ENCODE data around the gene ERVH48-1. TPM values are rescaled to one million over a fixed set of nuclear protein-coding genes. Genes with fewer than 3 reads are reported as not detected.
"Not testable (repeated sequence)": the region's sequence is repeated elsewhere in the genome, so short reads cannot be mapped to it uniquely, and the experiment has no call there.

ERVH48-1 gene
- total and polyA plus RNA-seq, 5 donors = 0.07 TPM; not detected in 4

DNA sequence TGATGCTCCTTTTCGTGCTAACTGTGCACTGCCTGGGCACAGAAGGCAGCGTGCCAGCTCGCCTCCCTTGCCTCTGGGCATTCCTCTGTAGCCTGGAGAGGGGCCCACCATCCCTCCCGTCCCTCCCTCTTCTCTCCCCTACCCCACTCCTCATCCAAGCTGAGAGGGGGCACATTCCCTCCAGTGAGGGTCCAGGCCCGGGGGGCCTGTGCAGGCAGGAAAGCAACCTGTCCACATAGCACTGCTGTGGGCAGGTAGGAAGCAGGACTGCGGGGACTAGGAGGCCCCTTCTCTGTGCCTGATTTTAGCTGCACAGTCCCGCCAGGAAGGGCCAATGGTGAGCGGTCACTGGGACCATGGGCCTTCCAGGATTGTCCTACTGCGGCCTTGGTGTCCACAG lies 38.7 kb upstream of the ERVH48-1 start:
- no peak for ATAC-seq
- Histone ChIP-seq H3K4me3 (ENCODE audit: low read length) (no peak overlapping the region), H3K27ac (ENCODE audit: low read length) (no peak overlapping the region), H3K4me1 (ENCODE audit: control insufficient read depth, insufficient read depth, low read length) (no peaks in the 10 kb centered on the region), H3K27me3 (ENCODE audit: control insufficient read depth, insufficient read depth) (no peaks in the 10 kb centered on the region), H3K9me3 (ENCODE audit: control insufficient read depth, low read length) (no peaks in the 10 kb centered on the region)
- DNase-seq = no peak
- intact Hi-C loops (cut with DNase I) = loop anchor here in 1 of 4 donors (10.0 kb wide), 1 partner anchor 49 kb away; no protein-coding TSS in a partner anchor
- WGBS = 90% methylated on average over 9 of the region's 9 CpGs

DNA sequence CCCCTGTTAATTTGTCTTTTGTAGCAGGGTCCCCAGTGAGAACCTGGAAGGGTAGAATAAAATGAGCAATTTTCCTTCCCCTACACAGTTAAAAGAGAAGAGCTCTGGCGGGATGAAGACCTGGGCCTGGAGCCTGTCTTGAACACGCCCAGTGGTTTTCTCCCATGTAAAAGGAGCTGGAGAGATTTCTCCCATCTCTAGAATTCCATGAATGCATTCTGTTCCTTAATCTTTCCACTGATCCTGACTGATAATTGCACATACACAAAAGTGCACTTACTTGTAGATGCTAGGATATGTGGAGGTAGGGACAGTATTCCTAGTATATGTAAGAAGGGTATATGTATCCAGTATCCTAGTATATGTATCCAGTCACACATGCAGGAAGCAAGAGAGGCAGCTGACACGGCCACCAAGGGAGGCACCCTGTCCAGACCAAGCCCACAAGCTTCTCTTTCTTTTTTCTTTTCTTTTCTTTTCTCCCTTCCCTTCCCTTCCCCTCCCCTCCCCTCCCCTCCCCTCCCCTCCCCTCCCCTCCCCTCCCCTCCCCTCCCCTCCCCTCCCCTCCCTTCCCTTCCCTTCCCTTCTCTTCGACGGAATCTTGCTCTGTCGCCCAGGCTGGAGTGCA lies 37.1 kb upstream of the ERVH48-1 start:
- no peak overlapping the region for H3K27ac ChIP-seq (ENCODE audit: low read length)
- H3K9me3 ChIP-seq (ENCODE audit: control insufficient read depth, low read length) = no peaks in the 10 kb centered on the region
- no peak overlapping the region for H3K4me3 ChIP-seq (ENCODE audit: low read length)
- H3K4me1 ChIP-seq (ENCODE audit: control insufficient read depth, insufficient read depth, low read length) = no peaks in the 10 kb centered on the region
- no peak for ATAC-seq
- WGBS = 73% methylated on average over 4 of the region's 6 CpGs
- H3K27me3 ChIP-seq (ENCODE audit: control insufficient read depth, insufficient read depth) = no peaks in the 10 kb centered on the region
- intact Hi-C loops (cut with DNase I) = loop anchor here in 1 of 4 donors (10.0 kb wide), 1 partner anchor 48 kb away; no protein-coding TSS in a partner anchor
- no peak for DNase-seq

DNA sequence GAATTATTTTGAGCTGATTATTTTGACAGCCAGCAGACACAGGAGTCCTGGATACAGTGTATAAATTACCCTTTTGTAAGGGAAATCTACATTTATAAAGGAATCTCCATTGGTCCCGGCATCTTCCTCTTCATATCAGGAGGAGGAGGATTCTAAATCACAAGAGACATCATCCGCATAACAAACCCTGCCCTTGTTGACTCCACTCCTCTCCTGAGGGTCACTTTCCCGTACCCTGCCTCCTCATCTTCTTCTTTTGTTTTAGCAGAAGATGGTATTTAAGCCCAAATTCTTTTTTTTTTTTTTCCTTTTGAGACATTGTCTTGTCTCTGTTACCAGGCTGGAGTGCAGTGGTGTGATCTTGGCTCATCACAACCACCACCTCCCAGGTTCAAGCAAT lies 34.3 kb upstream of the ERVH48-1 start:
- H3K4me3 ChIP-seq (ENCODE audit: low read length) = no peak overlapping the region
- H3K4me1 ChIP-seq (ENCODE audit: control insufficient read depth, insufficient read depth, low read length) = no peaks in the 10 kb centered on the region
- no peak for DNase-seq
- 83% methylated on average over 3 of the region's 3 CpGs for WGBS
- intact Hi-C loops (cut with DNase I) = loop anchor here in 1 of 4 donors (10.0 kb wide), 1 partner anchor 45 kb away; no protein-coding TSS in a partner anchor
- no peak for ATAC-seq
- H3K27ac ChIP-seq (ENCODE audit: low read length) = no peak overlapping the region
- H3K27me3 ChIP-seq (ENCODE audit: control insufficient read depth, insufficient read depth) = no peaks in the 10 kb centered on the region
- H3K9me3 ChIP-seq (ENCODE audit: control insufficient read depth, low read length) = no peaks in the 10 kb centered on the region

- WGBS = 81% methylated on average over 6 of the region's 6 CpGs
- H3K27ac ChIP-seq (ENCODE audit: low read length); intact Hi-C loops (cut with DNase I); H3K27me3 ChIP-seq (ENCODE audit: control insufficient read depth, insufficient read depth); H3K4me3 ChIP-seq (ENCODE audit: low read length); DNase-seq; H3K9me3 ChIP-seq (ENCODE audit: control insufficient read depth, low read length); ATAC-seq; H3K4me1 ChIP-seq (ENCODE audit: control insufficient read depth, insufficient read depth, low read length): not testable (repeated sequence)
Observed at GRCh38 chr21:42958122-42958521, 32.7 kb upstream of the ERVH48-1 start.

DNA sequence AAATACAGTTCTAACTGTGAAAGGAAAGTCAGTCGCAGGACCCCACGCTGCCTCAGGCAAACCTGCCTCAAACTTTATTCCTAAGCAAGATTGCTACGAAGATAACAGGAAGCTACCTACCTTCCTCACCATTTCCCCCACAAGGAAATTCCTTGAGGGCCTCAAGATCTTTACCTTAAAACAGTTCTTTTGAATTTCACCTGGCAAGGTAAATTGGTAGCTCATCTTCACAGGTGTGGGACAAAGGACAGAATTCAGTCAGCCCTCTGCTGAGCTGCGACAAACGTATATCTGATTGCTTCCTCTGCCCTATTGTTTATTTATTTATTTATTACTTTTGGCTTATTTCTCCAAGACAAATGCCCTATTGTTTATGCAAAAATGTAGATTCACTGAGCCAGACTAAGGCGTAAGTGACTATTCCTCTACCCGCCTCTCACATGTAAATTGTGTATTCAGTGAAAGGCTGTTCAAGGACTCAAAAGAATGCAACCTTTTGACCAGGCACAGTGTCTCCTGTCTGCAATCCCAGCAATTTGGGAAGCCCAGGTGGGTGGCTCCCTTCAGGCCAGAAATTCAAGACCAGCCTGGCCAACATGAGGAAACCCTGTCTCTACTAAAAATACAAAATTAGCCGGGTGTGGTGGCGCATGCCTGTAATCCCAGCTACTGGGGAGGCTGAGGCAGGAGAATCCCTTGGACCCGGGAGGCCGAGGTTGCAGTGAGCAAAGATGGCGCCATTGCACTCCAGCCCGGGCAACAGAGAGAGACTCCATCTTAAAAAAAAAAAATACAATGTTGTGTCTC lies 31.6 kb upstream of the ERVH48-1 start:
- Histone ChIP-seq H3K4me1 (ENCODE audit: control insufficient read depth, insufficient read depth, low read length) (no peaks in the 10 kb centered on the region), H3K4me3 (ENCODE audit: low read length) (no peak overlapping the region), H3K27me3 (ENCODE audit: control insufficient read depth, insufficient read depth) (no peaks in the 10 kb centered on the region), H3K27ac (ENCODE audit: low read length) (no peak overlapping the region), H3K9me3 (ENCODE audit: control insufficient read depth, low read length) (no peaks in the 10 kb centered on the region)
- ATAC-seq (peak; percentile 84 to 100), DNase-seq (no peak)
- 90% methylated on average over 13 of the region's 13 CpGs for WGBS
- intact Hi-C loops (cut with DNase I) = no loop called here

DNA sequence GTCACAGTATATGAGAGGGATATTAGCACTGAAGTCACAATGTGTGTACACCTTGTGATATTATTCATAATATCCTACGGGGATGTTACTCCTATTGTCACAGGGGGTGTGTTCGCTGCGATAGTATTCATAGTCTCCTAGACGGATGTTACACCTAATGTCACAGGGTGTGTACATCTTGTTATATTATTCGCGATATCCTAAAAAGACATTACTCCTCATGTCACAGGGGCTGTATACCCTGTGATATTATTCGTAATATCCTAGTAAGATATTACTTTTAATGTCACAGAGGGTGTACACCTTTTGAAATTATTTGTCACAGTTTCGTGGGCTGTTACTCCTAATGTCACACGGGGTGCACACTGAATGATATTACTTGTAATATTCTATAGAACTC lies 25.8 kb upstream of the ERVH48-1 start:
- ATAC-seq; H3K27me3 ChIP-seq (ENCODE audit: control insufficient read depth, insufficient read depth); DNase-seq; H3K27ac ChIP-seq (ENCODE audit: low read length); H3K9me3 ChIP-seq (ENCODE audit: control insufficient read depth, low read length); H3K4me1 ChIP-seq (ENCODE audit: control insufficient read depth, insufficient read depth, low read length); H3K4me3 ChIP-seq (ENCODE audit: low read length); intact Hi-C loops (cut with DNase I): not testable (repeated sequence)
- 98% methylated on average over 9 of the region's 9 CpGs for WGBS

DNA sequence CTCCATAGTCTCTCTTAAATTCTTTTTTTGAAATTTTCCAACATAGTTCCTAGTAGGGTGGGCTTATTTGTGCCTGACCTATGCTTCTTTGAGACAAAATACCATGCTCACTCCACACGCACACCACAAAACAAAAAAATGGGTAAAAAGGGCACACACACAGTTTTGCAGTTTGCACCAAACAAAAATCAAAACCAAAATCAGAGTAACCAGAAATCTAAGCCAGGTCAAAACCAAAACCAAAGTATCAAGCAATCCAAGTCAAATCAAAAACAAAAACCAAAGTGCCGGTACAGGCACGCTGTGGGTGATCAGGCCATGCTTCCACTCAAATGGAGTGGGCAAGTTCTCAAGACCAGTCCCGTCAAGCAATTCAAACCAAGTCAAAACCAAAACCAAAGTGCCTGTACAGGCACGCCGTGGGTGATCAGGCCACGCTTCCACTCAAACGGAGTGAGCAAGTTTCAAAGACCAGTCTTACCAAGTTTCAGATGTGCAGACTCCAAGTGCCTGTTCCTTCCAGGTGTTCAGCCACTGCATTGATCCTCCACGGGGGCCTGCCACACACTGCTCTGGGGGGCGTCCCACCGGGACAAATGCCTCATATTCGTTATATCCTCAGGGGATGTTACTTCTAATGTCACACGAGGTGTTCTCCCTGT lies 23.8 kb upstream of the ERVH48-1 start:
- WGBS = 91% methylated on average over 13 of the region's 13 CpGs
- H3K27me3 ChIP-seq (ENCODE audit: control insufficient read depth, insufficient read depth); DNase-seq; H3K9me3 ChIP-seq (ENCODE audit: control insufficient read depth, low read length); ATAC-seq; H3K27ac ChIP-seq (ENCODE audit: low read length); H3K4me1 ChIP-seq (ENCODE audit: control insufficient read depth, insufficient read depth, low read length); intact Hi-C loops (cut with DNase I); H3K4me3 ChIP-seq (ENCODE audit: low read length): not testable (repeated sequence)

DNA sequence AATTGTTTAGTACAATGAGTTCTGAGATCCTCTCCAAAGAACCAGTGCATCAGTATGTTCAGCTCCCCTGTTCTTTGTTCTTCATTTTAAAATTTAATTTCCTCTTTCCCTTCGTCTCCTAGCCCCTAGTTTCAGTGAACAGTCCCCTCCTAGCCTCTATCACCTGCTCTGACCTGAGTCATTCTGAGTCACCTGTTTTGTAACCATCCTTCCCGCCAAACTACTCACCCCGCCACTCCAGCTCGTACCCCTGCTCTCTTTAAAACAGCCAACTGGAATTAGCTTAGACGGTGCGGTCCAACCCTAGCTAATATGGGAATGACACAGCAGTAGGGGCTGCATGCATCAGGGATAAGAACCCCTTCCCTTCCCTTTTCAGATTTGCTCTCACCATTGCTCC lies 16.8 kb upstream of the ERVH48-1 start:
- no peak overlapping the region for H3K27ac ChIP-seq (ENCODE audit: low read length)
- no peak for DNase-seq
- ATAC-seq = no peak
- H3K4me1 ChIP-seq (ENCODE audit: control insufficient read depth, insufficient read depth, low read length) = no peaks in the 10 kb centered on the region
- WGBS = 77% methylated on average over 6 of the region's 6 CpGs
- intact Hi-C loops (cut with DNase I) = no loop called here
- H3K27me3 ChIP-seq (ENCODE audit: control insufficient read depth, insufficient read depth) = no peaks in the 10 kb centered on the region
- no peaks in the 10 kb centered on the region for H3K9me3 ChIP-seq (ENCODE audit: control insufficient read depth, low read length)
- no peak overlapping the region for H3K4me3 ChIP-seq (ENCODE audit: low read length)

- Histone ChIP-seq H3K4me1 (ENCODE audit: control insufficient read depth, insufficient read depth, low read length) (no peaks in the 10 kb centered on the region), H3K27ac (ENCODE audit: low read length) (no peak overlapping the region), H3K9me3 (ENCODE audit: control insufficient read depth, low read length) (no peaks in the 10 kb centered on the region), H3K27me3 (ENCODE audit: control insufficient read depth, insufficient read depth) (no peaks in the 10 kb centered on the region), H3K4me3 (ENCODE audit: low read length) (no peak overlapping the region)
- DNase-seq (no peak), ATAC-seq (no peak)
- 95% methylated on average over 6 of the region's 6 CpGs for WGBS
- intact Hi-C loops (cut with DNase I) = loop anchor here in 1 of 4 donors (2.0 kb wide), 1 partner anchor 13 kb away; no protein-coding TSS in a partner anchor
Observed at GRCh38 chr21:42941696-42942085, 16.3 kb upstream of the ERVH48-1 start.

GRCh38 chr21:42939582-42940413 lies 14.4 kb upstream of the ERVH48-1 start:
- no peaks in the 10 kb centered on the region for H3K4me1 ChIP-seq (ENCODE audit: control insufficient read depth, insufficient read depth, low read length)
- no peaks in the 10 kb centered on the region for H3K27me3 ChIP-seq (ENCODE audit: control insufficient read depth, insufficient read depth)
- WGBS = 36% methylated on average over 16 of the region's 16 CpGs
- H3K27ac ChIP-seq (ENCODE audit: low read length) = peak overlapping the region; percentile 44
- DNase-seq = peak; percentile 71 to 79 (median 76)
- intact Hi-C loops (cut with DNase I) = loop anchor here in 1 of 4 donors (2.0 kb wide), 1 partner anchor 15 kb away; no protein-coding TSS in a partner anchor
- ATAC-seq = peak; percentile 96 to 98
- H3K9me3 ChIP-seq (ENCODE audit: control insufficient read depth, low read length) = no peaks in the 10 kb centered on the region
- H3K4me3 ChIP-seq (ENCODE audit: low read length) = no peak overlapping the region
